ENCODE results near the gene CTNNBIP1. TPM values are rescaled to one million over a fixed set of nuclear protein-coding genes. Genes with fewer than 3 reads are reported as not detected.

CTNNBIP1 gene
- total and polyA plus RNA-seq, 4 donors = 6.7 to 10.6 (median 9.6) TPM

- Histone ChIP-seq H3K9ac (ENCODE audit: low read depth in 1 of 2, low read length in 2 of 2) (no peak overlapping the region), H3K4me1 (ENCODE audit: control insufficient read depth in 4 of 4, insufficient read depth in 4 of 4, low read length in 3 of 4) (no peaks in the 10 kb centered on the region), H3K9me3 (ENCODE audit: control insufficient read depth in 4 of 4, low read length in 3 of 4) (no peaks in the 10 kb centered on the region), H3K27me3 (ENCODE audit: control insufficient read depth in 4 of 4, insufficient read depth in 4 of 4, low read length in 3 of 4) (no peaks in the 10 kb centered on the region), H3K4me3 (ENCODE audit: low read depth in 1 of 3, low read length in 3 of 3) (no peak overlapping the region), H3K36me3 (ENCODE audit: control insufficient read depth in 4 of 4, insufficient read depth in 3 of 4, low read depth in 1 of 4, low read length in 3 of 4) (no peaks in the 10 kb centered on the region), H3K27ac (ENCODE audit: low read depth in 1 of 2, low read length in 2 of 2) (no peak overlapping the region)
- 77% methylated on average over 9 of the region's 9 CpGs for WGBS
- no peak for DNase-seq (ENCODE audit: low spot score)
- no peak for TF ChIP-seq RXRA (IDR thresholded peaks at IDR 0.05)
- TF ChIP-seq EGR1 (IDR thresholded peaks at IDR 0.05; ENCODE audit: low read depth in 2 of 2) = no peak
- TF ChIP-seq MAX (IDR thresholded peaks at IDR 0.05) = no peak
- no peak for TF ChIP-seq HNF4A (conservative IDR thresholded peaks at IDR 0.05)
- no peak for TF ChIP-seq ATF3 (IDR thresholded peaks at IDR 0.05)
Observed at GRCh38 chr1:9845914-9846313, 64.2 kb downstream of the CTNNBIP1 start.

GRCh38 chr1:9844756-9845155, 65.3 kb downstream of the CTNNBIP1 start:
- H3K4me1 ChIP-seq (ENCODE audit: control insufficient read depth in 4 of 4, insufficient read depth in 4 of 4, low read length in 3 of 4) = no peaks in the 10 kb centered on the region
- no peak for TF ChIP-seq MAX (IDR thresholded peaks at IDR 0.05)
- no peaks in the 10 kb centered on the region for H3K36me3 ChIP-seq (ENCODE audit: control insufficient read depth in 4 of 4, insufficient read depth in 3 of 4, low read depth in 1 of 4, low read length in 3 of 4)
- H3K4me3 ChIP-seq (ENCODE audit: low read depth in 1 of 3, low read length in 3 of 3) = no peak overlapping the region
- no peaks in the 10 kb centered on the region for H3K27me3 ChIP-seq (ENCODE audit: control insufficient read depth in 4 of 4, insufficient read depth in 4 of 4, low read length in 3 of 4)
- H3K9ac ChIP-seq (ENCODE audit: low read depth in 1 of 2, low read length in 2 of 2) = no peak overlapping the region
- WGBS = 91% methylated on average over 7 of the region's 7 CpGs
- H3K9me3 ChIP-seq (ENCODE audit: control insufficient read depth in 4 of 4, low read length in 3 of 4) = no peaks in the 10 kb centered on the region
- DNase-seq (ENCODE audit: low spot score) = no peak
- H3K27ac ChIP-seq (ENCODE audit: low read depth in 1 of 2, low read length in 2 of 2) = no peak overlapping the region

GRCh38 chr1:9844106-9844505, 66.0 kb downstream of the CTNNBIP1 start:
- Histone ChIP-seq H3K9me3 (ENCODE audit: control insufficient read depth in 4 of 4, low read length in 3 of 4) (no peaks in the 10 kb centered on the region), H3K9ac (ENCODE audit: low read depth in 1 of 2, low read length in 2 of 2) (no peak overlapping the region), H3K27ac (ENCODE audit: low read depth in 1 of 2, low read length in 2 of 2) (no peak overlapping the region), H3K36me3 (ENCODE audit: control insufficient read depth in 4 of 4, insufficient read depth in 3 of 4, low read depth in 1 of 4, low read length in 3 of 4) (no peaks in the 10 kb centered on the region), H3K4me1 (ENCODE audit: control insufficient read depth in 4 of 4, insufficient read depth in 4 of 4, low read length in 3 of 4) (no peaks in the 10 kb centered on the region), H3K4me3 (ENCODE audit: low read depth in 1 of 3, low read length in 3 of 3) (no peak overlapping the region), H3K27me3 (ENCODE audit: control insufficient read depth in 4 of 4, insufficient read depth in 4 of 4, low read length in 3 of 4) (no peaks in the 10 kb centered on the region)
- DNase-seq (ENCODE audit: low spot score) = no peak
- TF ChIP-seq RAD21 (IDR thresholded peaks at IDR 0.05) (no peak), JUND (IDR thresholded peaks at IDR 0.05) (no peak), REST (IDR thresholded peaks at IDR 0.05) (no peak), NR2F2 (IDR thresholded peaks at IDR 0.05) (no peak), ZBTB33 (IDR thresholded peaks at IDR 0.05) (no peak), MAX (IDR thresholded peaks at IDR 0.05) (no peak), GABPA (IDR thresholded peaks at IDR 0.05 in 1 of 2, conservative IDR thresholded peaks at IDR 0.05 in 1 of 2) (no peak), FOXA1 (IDR thresholded peaks at IDR 0.05) (no peak), YY1 (IDR thresholded peaks at IDR 0.05) (no peak), ATF3 (IDR thresholded peaks at IDR 0.05) (no peak), EGR1 (IDR thresholded peaks at IDR 0.05; ENCODE audit: low read depth in 2 of 2) (no peak)
- WGBS = 79% methylated on average over 12 of the region's 12 CpGs

All from liver (tissue), 9 donors.